Endothelial cell of hepatic sinusoid (primary cell): ENCODE results near the gene KLK7.

Experiments used
- in situ Hi-C: cut with HindIII; loops from 2 replicates; pipeline ENCODE4 v1.10.0; 2017; ENCODE audit warnings: low sequenced_read_pairs

KLK7 gene

DNA sequence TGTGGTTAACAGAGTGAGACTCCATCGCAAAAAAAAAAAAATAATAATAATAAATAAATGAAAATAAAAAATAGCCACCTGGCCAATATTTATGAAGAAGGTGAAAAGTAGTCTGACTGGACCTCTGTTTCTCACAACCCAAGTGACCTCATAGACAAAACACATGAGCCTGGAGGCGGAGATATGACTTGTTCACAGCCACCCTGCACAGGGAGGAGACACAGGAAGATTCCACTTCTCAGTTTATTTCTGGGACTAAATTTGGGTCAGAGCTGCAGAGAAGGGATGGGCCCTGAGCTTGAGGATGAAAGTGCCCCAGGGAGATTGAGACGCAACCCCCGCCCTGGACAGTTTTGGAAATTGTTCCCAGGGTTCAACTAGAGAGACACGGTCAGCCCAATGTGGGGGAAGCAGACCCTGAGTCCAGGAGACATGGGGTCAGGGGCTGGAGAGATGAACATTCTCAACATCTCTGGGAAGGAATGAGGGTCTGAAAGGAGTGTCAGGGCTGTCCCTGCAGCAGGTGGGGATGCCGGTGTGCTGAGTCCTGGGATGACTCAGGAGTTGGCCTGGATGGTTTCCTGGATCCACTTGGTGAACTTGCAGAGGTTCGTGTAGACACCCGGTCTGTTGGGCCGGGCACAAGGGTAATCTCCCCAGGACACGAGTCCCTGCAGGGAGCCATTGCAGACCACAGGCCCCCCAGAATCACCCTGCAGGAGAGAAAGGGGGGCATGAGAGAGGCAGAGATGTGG lies 40.5 kb downstream of the KLK7 start:
- in situ Hi-C loops = no loop called here

DNA sequence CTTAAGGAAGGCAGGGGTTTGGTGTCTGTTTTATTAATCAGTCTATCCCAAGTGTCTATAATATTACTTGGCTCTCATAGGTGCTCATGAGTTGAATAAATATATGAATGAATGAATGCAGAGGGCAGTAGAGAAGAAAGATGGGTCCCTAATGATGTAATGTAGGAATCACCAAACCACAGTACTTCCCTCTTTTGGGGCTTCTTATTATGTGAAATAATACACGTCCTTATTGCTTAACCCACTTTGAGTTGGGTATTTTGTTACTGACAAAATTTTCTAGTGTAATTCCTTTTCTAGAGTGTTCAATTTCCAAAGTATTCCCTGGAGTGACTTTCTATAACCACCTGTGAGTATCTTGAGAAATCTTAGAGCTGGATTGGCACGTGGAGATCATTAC lies 44.1 kb downstream of the KLK7 start:
- in situ Hi-C loops = loop anchor here (5.0 kb wide), 1 partner anchor 72 kb away; no protein-coding TSS in a partner anchor

DNA sequence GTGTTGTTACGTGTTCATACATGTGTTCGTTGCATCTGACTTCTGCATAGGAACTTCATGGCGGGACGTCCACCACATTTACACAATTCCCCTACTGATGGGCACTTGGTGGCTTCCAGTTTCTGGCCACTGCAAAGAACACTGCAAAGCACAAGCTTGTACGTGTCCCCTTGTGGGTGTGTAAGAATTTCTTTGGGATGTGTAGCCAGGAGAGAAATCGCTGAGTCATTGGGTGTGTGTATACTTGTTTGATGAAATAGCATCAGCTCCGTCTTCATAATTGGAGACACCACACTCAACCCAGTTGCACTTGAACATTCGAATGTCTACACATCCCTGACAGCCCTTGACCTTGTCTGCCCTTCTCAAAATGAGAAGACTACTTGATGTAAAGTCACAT lies 50.1 kb downstream of the KLK7 start:
- in situ Hi-C loops = no loop called here

GRCh38 chr19:50932690-50933083 lies 51.0 kb downstream of the KLK7 start:
- in situ Hi-C loops = no loop called here

DNA sequence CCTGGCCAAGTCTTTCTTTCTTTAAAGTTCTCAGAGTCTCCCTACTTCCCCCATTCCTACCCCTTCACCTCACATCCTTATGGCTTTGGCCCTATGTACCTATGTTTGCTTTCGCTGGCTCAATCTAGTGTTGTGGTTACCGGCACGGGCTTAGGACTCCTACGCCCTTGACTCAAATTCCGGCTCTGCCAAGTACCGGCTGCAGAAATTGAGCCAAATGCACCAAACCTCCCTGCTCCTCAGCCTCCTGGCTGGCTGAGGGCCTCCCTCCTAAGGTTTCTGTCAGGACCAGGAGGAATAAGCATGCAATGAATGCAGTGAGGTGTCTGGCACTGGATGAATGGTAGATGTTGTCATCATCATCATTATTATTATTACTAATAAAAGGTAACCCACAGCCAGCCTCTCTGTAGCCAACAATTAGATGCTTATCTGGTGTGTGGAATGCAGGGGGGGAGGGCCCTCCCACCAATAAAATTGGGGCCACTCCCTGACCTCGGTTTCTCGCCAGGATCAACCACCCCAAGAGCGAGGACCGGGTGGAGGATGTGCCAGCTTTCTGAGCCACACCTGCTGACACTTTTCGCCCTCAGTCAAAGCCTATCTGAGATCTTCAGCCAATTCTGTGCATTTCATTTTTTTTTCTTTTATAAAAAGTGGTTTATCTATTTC lies 51.6 kb downstream of the KLK7 start:
- in situ Hi-C loops = no loop called here

DNA sequence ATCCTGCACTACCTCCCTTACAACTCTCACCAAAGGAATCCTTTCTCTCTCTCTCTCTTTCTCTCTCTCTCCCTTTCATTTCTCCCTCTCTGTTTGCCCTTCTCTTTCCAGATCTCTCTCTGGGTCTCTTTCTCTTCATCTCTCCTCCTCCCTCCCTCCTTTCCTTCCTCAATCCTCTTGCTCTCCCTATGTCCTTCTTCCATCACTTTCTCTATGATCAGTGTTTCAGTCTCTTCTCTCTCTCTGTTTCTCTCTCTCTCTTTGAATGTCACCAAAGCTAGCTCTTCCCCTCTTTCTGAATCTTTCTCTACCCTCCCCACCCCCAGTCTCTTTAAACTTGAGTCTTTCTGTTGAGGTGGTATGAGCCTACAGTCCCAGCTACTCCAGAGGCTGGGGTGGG lies 52.7 kb downstream of the KLK7 start:
- in situ Hi-C loops = no loop called here

GRCh38 chr19:50928831-50929230 lies 54.9 kb downstream of the KLK7 start:
- in situ Hi-C loops = no loop called here
